ENCODE results near the gene LEAP2.

Gene LEAP2

DNA sequence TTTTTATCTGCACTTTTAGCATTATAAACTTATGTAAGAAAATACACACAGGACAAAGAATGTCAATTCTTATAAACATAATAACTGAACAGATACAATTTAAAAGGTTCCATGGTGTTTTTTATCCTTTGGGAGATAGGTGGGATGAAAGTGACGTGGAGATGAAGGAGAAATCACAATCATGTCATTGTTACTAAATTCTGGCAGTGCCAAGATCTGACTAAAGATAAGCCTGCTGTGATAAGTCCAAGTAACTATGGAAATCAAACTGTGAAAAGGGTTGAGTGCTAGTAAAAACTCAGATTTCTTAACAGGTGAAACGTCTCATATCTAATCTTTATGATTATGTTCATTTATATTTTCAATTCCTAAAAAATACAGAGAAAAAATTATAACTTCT lies 11.1 kb downstream of the LEAP2 start:
- no peak for DNase-seq

- DNase-seq, result no peak
These were observed 12.8 kb downstream of the LEAP2 start for GRCh38 chr5:132886064-132886823.

GRCh38 chr5:132887283-132887682 lies 13.8 kb downstream of the LEAP2 start:
- DNase-seq, result no peak

GRCh38 chr5:132889501-132889900 lies 16.0 kb downstream of the LEAP2 start:
- no peak for DNase-seq

DNA sequence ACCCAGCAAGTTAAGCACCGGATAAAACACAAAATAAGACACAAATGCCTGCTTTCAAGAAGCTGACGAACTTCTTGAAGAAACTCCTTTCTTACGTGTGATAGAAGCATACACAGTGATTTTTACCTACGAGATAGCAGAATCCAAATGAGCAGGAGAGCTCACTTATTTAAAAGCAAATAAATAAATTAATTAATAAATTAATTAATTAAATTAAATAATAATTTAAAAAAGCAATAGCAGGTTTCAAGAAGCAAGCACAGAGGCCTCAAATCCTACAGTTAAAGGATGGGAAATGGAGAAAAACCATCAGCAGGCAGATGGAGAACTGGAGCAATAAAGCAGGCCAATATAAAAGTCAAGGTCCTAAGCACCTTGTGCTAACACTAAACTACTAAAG lies 17.3 kb downstream of the LEAP2 start:
- DNase-seq, result no peak

DNA sequence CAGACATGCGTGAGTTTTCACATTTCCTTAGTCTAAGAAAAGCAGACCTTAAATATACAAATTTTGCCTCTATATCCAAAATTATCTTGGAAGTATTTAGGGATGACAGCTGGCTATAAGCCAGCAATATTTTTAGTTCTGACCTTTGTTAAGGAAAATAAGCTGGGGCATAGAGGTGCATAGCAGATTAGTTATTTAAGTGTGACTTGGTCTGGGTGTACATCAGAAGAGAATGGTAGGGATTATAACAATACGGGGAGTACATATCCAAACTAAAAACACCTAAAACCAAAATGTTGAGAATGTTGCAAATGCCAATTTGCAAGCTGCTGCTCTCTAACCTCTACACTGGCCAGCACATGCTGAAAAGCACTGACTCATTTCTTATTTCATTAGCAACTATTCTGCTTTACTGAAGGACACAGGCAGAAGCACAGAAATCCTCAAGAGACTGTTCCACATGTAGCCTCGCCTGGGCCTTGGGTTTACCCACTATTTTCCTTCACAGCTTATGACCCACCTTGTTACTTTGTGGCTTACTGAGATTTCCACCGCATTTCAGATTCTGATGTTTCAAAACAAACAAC lies 22.3 kb downstream of the LEAP2 start:
- no peak for DNase-seq

DNA sequence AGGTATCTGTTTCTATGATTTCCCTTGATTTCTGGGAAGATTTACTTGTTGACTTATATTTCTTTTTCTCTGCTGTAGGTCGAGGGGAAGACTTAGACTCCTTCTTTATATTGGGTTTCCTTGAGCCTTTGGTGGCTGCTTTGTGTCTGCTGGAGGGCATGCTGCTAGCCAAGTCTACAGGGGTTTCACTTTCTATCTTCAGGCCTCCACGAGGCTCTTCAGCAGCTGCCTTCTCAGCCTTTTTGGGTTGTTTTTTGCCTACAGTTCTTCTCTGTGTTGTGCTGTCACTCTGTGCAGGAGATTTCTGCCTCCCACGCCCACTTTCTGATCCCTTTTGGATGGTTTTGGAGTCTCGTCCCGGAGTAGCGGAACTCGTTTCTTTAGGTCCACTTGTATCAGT lies 23.2 kb downstream of the LEAP2 start:
- DNase-seq, result no peak

- no peak for DNase-seq
These were observed 24.6 kb downstream of the LEAP2 start for GRCh38 chr5:132898094-132898493.

GRCh38 chr5:132901036-132901435 lies 27.6 kb downstream of the LEAP2 start:
- no peak for DNase-seq

DNA sequence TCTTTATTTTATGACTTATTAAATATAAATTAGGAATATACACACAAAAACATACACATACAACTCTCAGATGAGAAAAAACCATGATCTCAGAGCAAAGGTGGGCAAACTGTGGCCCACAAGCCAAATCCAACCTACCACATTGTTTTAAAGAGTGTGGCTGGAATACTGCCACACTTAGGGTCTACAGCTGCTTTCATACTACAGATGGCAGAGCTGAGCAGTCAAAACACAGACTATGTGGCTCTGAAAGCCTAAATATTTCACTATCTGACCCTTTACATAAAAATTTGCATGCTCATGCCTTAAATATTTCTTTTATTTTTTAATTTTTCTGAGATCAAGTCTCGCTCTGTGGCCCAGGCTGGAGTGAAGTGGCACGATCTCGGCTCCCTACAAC lies 28.3 kb downstream of the LEAP2 start:
- DNase-seq, result no peak

DNA sequence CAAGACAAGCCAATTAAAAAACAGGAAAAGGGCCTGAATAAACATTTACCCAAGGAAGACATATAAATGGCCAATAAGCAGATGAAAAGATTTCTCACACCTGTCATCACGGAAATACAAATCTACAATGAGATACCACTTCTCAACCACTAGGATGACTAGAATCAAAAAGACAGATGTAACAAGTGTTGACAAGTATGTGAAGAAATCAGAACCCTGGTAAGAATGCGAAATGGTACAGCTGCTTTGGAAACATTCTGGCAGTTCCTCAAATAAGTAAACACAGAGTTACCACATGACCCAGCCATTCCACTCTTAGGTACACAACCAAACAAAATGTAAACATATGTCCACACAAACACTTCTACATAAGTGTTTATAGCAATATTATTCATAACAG lies 32.5 kb downstream of the LEAP2 start:
- no peak for DNase-seq

GRCh38 chr5:132907161-132907560 lies 33.7 kb downstream of the LEAP2 start:
- no peak for DNase-seq

GRCh38 chr5:132909702-132910101 lies 36.2 kb downstream of the LEAP2 start:
- DNase-seq, result no peak

DNA sequence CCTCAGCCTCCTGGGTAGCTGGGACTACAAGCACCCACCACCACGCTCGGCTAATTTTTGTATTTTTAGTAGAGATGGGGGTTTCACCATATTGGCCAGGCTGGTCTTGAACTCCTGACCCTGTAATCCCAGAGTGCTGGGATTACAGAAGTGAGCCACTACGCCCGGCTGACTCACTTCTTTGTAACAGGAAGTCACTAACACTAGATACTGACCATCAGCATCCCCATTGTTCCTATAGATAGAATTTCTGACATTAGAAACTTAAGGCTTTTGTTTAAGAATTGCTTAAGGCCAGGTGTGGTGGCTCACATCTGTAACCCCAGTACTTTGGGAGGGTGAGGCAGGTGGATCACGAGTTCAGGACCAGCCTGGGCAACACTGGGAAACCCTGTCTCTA lies 42.2 kb downstream of the LEAP2 start:
- no peak for DNase-seq

DNA sequence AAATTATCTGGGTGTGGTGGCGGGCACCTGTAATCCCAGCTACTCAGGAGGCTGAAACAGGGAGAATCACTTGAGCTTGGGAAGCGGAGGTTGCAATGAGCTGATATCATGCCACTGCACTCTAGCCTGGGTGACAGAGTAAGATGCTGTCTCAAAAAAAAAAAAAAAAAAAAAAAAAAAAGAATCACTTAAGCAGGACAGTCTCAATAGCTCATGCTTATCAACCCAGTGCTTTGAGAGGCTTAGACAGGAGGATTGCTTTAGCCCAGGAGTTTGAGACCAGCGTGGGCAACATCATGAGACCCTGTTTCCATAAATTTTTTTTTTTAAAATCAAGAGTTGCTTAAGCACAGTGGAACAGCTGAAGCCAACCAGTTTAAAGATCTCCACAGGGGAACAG lies 42.6 kb downstream of the LEAP2 start:
- no peak for DNase-seq

Measured in activated CD4-positive, alpha-beta T cell treated with anti-CD3 and anti-CD28 coated beads for 48 hours (primary cell).